HG03521 (cell line): Measurements from ENCODE around the gene ARRDC3.
"Not testable (repeated sequence)": the region's sequence is repeated elsewhere in the genome, so short reads cannot be mapped to it uniquely, and the experiment has no call there.

Source experiments
- ATAC-seq: cut with Tn5 transposase; IDR thresholded peaks from one replicate; pipeline ENCODE4 v1.9.1; 2021; ENCODE audit warnings: mild to moderate bottlenecking, moderate library complexity; ENCODE audit not compliant: unreplicated experiment

ARRDC3 gene

DNA sequence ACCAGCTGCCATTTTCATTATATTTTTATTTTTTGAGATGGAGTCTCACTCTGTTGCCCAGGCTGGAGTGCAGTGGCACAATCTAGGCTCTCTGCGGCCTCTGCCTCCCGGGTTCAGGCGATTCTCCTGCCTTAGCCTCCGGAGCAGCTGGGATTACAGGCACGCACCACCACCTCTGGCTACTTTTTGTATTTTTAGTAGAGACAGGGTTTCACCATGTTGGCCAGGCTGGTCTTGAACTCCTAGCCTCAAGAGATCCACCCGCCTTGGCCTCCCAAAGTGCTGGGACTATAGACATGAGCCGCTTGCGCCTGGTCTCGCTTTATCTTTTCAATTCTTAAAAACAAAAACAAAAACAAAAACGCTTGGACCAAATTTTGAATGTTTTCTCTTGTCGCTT, 2.5 kb upstream of the ARRDC3 start:
- not testable (repeated sequence) for ATAC-seq

DNA sequence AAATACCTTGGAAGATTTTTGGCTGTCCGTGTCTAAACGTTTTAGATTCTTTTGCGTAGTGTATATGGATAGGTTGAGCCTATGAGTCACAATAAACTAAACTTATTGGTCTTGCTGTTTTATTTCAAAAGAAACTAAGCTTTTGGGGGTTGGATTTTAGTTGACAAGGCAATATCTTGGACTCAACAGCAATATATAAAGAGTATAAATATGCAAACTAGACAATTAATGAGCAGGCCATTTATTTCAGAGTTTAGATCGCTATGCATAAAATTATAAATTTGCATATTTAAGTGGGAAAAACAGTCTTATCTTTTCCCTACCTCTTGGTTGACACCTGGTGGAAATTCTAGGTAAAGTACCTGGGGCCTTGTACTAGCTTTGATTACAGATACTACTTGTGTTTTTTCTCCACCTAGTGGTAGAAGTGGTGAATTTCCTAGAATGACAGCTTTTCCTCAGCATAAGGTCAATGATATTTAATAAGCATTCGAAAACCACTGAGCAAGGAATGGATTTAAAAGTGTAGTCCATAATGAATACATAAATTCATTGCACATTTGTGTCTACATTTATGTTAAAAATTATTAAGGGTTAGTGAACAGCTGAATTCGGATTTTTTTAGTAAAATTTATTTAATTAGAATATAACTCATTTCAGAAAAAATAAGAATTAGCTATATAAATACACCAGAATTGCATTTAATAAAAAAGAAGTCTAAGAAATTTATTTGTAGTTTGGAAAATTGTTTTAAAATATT, 1.7 kb upstream of the ARRDC3 start:
- peak; percentile 6 for ATAC-seq

DNA sequence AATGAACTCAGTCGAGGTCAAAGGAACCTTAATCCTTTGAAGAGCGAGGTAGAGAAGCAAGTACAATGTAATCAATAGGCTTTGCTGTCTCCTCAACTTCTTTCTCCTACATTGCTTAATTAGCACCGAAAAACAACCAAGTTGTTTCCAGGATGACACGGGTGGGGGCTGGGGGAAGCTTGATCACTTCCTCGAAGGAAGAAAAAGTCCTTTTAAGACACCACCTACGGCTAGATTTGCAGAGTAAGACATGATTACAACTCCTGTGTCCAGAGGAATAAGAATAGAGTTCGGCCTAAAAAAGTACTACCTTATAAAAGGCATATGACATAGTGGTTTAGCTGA, 811 bp upstream of the ARRDC3 start:
- no peak for ATAC-seq

DNA sequence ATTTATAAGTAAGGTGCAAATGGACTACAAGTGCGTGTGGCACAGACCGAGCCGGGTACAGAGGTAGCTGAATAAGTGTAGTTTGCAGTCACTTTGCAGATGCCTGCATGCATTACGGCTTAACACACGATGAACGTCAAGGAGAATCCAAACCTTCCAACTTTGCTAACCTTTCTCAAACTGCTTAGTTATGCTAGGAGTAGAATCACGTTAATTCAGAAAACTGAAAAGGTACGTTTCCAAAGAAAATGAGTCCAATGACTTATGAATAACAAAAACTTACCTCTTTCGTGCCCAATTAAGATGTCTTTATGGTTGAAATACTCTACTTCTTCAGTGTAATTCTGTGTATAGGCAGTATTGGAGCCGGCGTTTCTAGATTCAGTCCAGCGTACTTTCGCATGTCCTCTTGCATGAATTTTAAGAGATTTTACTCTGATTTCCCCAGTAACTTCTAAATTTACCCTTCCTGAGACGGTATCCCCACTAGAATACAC, 539 bp downstream of the ARRDC3 start:
- no peak for ATAC-seq

GRCh38 chr5:91381774-91382359, 1.2 kb downstream of the ARRDC3 start:
- no peak for ATAC-seq

DNA sequence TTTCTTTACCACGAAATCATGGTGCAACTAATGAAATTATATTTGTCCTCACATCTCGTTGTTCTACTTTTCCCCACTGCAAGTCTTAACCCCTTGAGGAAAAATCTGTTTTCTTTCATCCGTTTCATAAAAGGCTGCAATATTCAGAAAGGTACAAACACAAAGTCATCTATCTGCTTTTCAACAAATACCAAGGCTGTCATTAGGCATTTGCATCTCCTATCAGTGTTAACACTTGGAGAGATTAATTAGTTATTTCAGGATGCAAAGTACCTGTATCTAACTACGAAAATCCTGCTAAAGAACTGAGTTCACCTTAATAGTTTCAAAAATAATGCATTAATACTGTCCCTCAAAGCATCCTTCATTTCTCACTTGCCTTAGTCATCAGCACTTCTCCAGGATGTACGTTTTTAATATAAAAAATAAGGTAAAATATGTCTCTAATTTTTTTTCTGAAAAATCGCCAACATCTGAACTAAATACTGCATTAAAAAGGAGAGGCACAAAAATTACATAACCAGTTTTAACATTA, 1.8 kb downstream of the ARRDC3 start:
- ATAC-seq: no peak

GRCh38 chr5:91380491-91381238, 2.5 kb downstream of the ARRDC3 start:
- ATAC-seq: peak; percentile 46

DNA sequence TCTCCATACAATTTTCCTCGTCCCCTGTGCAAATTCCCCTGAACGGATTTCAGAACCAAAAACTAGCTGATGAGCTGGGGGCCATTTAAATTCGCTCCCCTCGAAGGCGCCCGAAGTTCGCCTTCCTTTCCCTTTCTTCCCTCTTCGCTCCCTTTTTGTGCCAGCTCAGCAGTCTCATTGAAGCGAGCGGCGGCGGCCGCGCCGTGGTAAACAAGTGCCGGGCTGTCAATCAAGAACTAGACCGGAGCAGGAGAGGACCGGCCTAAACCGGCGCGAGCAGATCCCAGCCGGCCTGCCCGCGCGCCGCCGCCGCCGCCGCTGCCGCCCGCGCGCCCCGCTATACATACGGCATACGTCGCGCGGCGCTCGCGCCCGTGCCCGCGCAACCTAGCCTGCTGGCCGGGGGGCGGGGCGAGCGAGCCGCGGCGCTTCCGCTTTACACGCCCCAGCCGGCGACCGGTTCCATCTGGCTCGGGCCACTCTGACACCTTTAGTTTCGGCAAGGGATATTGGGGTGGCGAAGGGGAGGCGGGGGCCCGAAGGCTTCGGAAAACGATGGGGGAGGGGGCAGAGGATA, 3.1 kb downstream of the ARRDC3 start:
- ATAC-seq: peak; percentile 48

- ATAC-seq: no peak
Measured at GRCh38 chr5:91379246-91379913, 3.7 kb downstream of the ARRDC3 start.

DNA sequence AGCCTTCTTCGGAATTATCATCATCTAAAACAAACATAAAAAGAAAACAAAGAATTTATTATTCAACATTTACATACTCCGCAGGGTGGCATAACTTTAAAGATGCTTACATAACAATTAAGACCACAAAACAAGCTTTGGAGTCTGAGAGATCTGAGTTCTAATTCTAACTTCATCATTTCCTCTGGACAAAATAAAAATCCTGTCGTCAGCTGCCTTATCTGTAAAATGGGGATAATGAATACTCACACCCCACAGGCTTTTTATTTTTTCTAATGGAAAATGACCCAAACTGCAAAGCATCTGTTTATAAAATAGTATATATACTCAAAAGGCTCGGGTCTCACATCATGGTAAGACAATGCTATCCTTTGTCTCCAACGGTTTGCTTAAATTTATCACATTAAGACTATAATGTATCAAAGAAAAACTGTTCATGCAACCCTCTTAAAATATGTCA, 4.3 kb downstream of the ARRDC3 start:
- no peak for ATAC-seq

DNA sequence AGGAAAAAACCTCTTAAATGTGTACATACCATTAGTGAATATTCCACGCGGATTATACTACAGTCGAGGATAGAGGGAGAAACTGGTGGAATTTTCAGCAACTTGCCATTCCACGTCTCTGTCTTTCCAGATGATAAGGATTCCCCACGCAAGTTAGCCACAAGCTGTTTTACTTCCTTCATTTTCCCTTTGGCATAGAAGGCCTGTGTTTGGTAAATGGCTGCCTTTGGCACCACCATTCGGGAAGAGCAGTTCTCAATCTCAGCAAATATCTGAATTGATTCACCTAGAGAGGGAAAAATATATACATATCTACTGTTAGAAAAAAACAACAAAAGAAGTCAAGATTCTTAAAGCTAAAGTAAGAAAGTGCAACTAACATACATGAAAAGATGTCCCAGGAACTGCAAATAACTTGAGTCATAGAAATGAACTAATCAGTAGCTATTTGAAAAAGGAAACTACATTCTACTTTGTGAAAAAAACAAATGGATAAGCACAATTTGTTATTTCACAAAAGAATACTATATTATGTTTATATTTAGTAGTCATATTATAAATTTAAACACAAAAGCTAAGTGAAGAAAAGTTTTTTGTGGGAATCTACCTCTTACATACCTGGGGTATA, 8.1 kb downstream of the ARRDC3 start:
- ATAC-seq: no peak

- ATAC-seq: no peak
Measured at GRCh38 chr5:91373600-91373999, 9.5 kb downstream of the ARRDC3 start.

GRCh38 chr5:91373006-91373405, 10.1 kb downstream of the ARRDC3 start:
- ATAC-seq: no peak

DNA sequence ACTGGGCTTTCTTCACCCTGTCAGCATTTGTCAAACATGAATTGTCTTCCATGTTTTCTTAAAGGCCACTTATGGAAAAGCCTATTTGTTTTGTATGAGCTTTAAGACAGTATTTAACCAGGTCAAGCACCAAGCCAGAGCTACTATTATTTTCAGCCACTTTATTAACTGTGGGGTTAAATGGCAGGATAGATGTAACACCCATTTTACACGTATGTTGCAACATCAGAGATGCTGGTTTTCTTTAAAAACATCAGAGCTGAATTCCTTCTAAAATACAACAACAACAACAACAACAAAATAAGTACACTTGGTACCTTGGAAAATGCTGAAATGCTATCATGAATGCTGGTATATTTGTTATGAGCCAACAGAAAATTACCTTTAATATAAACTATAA, 13.6 kb downstream of the ARRDC3 start:
- no peak for ATAC-seq

DNA sequence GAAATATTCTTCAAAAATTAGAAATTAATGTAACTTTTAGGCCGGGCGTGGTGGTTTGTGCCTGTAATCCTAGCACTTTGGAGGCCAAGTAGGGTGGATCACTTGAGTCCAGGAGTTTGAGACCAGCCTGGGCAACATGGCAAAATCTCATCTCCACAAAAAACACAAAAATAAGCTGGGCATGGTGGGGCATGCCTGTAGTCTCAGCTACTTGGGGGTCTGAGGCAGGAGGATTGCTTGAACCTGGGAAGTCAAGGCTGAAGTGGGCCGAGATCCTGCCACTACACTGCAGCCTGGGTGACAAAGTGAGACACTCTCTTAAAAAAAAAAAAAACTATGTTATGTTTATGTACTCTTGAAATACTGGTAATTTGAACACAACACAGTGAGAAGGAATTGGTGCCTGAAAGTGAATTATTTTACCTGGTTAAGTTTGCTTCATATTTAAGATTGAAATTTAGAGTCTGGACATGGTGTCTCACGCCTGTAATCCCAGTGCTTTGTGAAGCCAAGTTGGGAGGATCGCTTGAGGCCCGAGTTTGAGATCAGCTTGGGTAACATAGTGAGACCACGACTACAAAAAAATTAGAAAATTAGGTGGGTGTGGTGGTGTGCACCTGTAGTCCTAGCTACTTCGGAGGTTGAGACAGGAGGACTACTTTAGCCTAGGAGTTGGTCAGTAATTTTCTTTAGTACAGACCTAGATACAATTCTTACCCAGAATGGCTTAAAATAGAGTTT, 15.0 kb downstream of the ARRDC3 start:
- ATAC-seq: no peak

GRCh38 chr5:91367344-91367743, 15.8 kb downstream of the ARRDC3 start:
- no peak for ATAC-seq

DNA sequence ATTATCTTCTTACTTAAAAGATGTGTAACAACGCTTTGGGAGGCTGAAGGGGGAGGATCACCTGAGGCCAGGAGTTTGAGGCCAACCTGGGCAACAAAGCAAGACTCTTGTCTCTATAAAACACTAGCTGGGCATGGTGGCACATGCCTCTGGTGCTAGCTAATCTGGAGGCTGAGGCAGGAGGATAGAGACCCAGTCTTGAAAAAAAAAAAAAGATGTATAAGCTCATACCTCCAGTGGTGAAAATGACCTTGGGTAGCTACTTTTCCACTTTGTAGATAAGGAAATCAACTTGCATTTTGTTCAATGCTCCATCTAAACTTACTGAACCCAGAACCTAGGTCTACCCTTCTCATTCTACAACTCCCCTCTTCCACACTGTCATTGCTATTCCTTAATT, 16.6 kb downstream of the ARRDC3 start:
- ATAC-seq: no peak

DNA sequence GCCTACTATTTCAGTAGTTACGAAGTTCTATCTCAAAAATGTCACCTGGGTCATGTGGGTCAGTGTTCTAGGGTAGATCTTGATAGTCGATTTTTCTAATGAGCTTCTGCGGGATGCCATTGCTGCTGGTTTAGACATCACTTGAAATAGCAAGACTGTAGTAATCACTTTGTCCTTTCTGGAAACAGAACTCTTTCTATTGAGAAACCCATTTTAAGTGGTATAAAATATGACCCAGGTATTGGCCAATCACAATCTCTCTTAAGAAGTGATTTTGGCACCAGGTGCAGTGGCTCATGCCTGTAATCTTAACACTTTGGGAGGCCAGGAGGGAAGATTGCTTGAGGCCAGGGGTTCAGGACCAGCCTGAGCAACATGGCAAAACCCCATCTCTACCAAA, 17.6 kb downstream of the ARRDC3 start:
- ATAC-seq: no peak

DNA sequence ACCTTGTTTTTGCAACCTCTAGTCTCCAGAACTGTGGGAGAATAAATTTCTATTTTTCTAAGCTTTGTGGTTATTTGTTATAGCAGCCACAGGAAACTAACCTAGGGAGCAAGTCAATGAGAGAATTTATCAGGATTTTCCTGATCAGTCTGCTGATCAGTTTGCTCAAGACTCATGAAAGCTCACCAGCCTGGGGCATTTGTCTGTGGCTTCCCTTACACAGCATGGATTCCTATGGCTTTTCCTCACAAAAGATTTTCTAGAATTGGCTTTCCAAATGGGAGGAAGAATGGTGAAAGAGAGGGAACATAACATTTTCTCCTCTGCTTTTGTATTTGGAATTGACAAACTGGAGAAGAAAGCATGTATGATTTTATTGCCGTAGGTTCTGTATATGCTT, 20.2 kb downstream of the ARRDC3 start:
- ATAC-seq: no peak

DNA sequence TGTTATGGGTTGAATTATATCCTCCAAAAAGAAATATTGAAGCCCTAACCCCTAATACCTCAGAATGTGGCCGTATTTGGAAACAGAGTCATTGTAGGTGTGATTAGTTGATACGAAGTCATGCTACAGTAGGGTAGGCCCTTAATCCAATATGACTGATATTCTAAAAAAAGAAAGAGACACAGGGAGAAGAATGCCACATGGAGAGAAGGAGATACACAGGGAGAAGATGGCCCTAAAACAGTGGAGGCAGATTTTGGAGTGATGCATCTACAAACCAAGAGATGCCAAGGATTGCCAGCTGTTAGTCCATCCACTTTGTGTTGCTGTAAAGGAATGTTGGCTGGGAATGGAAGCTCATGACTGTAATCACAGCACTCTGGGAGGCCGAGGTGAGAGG, 21.3 kb downstream of the ARRDC3 start:
- no peak for ATAC-seq
